Measurements from ENCODE around the gene RIT2.

GRCh38 chr18:43031169-43031568 is 84.3 kb downstream of the RIT2 start:
- TF ChIP-seq CTCF (IDR thresholded peaks at IDR 0.05 in 4 of 5, conservative IDR thresholded peaks at IDR 0.05 in 1 of 5) (no peak), POLR2A (IDR thresholded peaks at IDR 0.05) (no peak)
